Sigmoid colon (tissue), 7 donors: Measurements from ENCODE around the gene MYO5C. TPM values are rescaled to one million over a fixed set of nuclear protein-coding genes. Genes with fewer than 3 reads are reported as not detected.
A peak's percentile ranks its signal among the peaks of the same experiment; 100 is the strongest.

Experiments used
- DNase-seq: peaks from one replicate; pipeline ENCODE4 v3.0.0-alpha.2; 2019
- H3K27ac ChIP-seq, 4 donors: fragments of 200-600 bp; sonication (generic); one replicate each; pipeline ENCODE4 v1.5.1; 2016 to 2019; ENCODE audit warnings: mild to moderate bottlenecking in 1 of 4
- H3K27me3 ChIP-seq, 3 donors: fragments of 200-600 bp; sonication (generic); one replicate each; pipeline ENCODE4 v1.5.1; 2019; ENCODE audit warnings: mild to moderate bottlenecking in 1 of 3
- H3K36me3 ChIP-seq, 4 donors: fragments of 200-600 bp; sonication (generic); one replicate each; pipeline ENCODE4 v1.5.1; 2016 to 2019
- H3K4me1 ChIP-seq, 4 donors: fragments of 200-600 bp; sonication (generic); one replicate each; pipeline ENCODE4 v1.5.1; 2017 to 2019
- H3K4me3 ChIP-seq, 4 donors: fragments of 200-600 bp; sonication (generic); one replicate each; pipeline ENCODE4 v1.5.1; 2017 to 2019; ENCODE audit warnings: mild to moderate bottlenecking in 2 of 4, moderate library complexity in 1 of 4
- H3K9me3 ChIP-seq, 4 donors: fragments of 200-600 bp in 3 of 4; sonication (generic) in 3 of 4; one replicate each; pipeline versions ENCODE4 v1.5.1 to v1.6.1; 2013 to 2019
- CTCF ChIP-seq, 4 experiments: fragments of 450-650 bp in 3 of 4; fragments of 200-600 bp in 1 of 4; IDR thresholded peaks; one replicate each; pipeline ENCODE4 v1.5.1; 2016 to 2019; ENCODE audit warnings: antibody characterized with exemption in 4 of 4, mild to moderate bottlenecking in 3 of 4, moderate library complexity in 2 of 4
- EP300 ChIP-seq, 4 donors: sonication (generic); formaldehyde crosslinking; IDR thresholded peaks; one replicate each; pipeline ENCODE4 v1.6.1; 2017; ENCODE audit warnings: antibody characterized with exemption in 4 of 4
- POLR2A ChIP-seq, 2 donors: fragments of 450-650 bp; IDR thresholded peaks; one replicate each; pipeline ENCODE4 v1.6.1; 2016; ENCODE audit warnings: antibody characterized with exemption in 2 of 2, mild to moderate bottlenecking in 2 of 2, moderate library complexity in 2 of 2
- POLR2AphosphoS5 ChIP-seq, 4 donors: sonication (generic); formaldehyde crosslinking; IDR thresholded peaks; one replicate each; pipeline ENCODE4 v1.6.1; 2017; ENCODE audit warnings: antibody characterized with exemption in 4 of 4
- WGBS, 2 donors: extraction: QIAGEN DNeasy Blood & Tissue Kit; methylation state at CpG; one replicate each; pipeline ENCODE4 v1.1.7; 2013; 5-methylcytosine and 5-hydroxymethylcytosine counted together
- intact Hi-C: fragments of 100-400 bp; cut with DNase I; formaldehyde crosslinking; loops from one replicate; pipeline ENCODE4 v1.15.1; 2023
- polyA plus RNA-seq, 3 donors: library from polyadenylated mRNA; stranded (reverse); fragments of 200-250 nt; gene quantifications; one replicate each; pipeline ENCODE4 v1.2.3, GENCODE V29; 2013
- total RNA-seq, 4 donors: library from RNA; depleted of rRNA; stranded (reverse); fragments of >200 nt; gene quantifications; one replicate each; pipeline ENCODE4 v1.1.0, GENCODE V29; 2016
- donor health status: healthy with polysubstance abuse.
- donor health status: Bipolar disorder and iron deficiency.
- donor health status: healthy.

The MYO5C gene
- total and polyA plus RNA-seq, 7 donors = 3.6 to 16.5 (median 11.9) TPM

- intact Hi-C loops = no loop called here
- TF ChIP-seq POLR2AphosphoS5 (IDR thresholded peaks at IDR 0.05) (no peak), EP300 (IDR thresholded peaks at IDR 0.05) (no peak), CTCF (IDR thresholded peaks at IDR 0.05) (no peak), POLR2A (IDR thresholded peaks at IDR 0.05) (no peak)
- no peak for DNase-seq
- H3K4me1 ChIP-seq = no peaks in the 10 kb centered on the region
- no peaks in the 10 kb centered on the region for H3K36me3 ChIP-seq
- no peaks in the 10 kb centered on the region for H3K9me3 ChIP-seq
- H3K27ac ChIP-seq = no peak overlapping the region
- 79 to 87% methylated on average over 3 of the region's 3 CpGs for WGBS, 2 donors
- H3K27me3 ChIP-seq = no peaks in the 10 kb centered on the region
- no peak overlapping the region for H3K4me3 ChIP-seq
Measured at GRCh38 chr15:52303093-52303772, 7.6 kb upstream of the MYO5C start.

GRCh38 chr15:52301265-52301847 lies 5.8 kb upstream of the MYO5C start:
- intact Hi-C loops = no loop called here
- H3K27me3 ChIP-seq = peaks cover 0 to 4% (median 0%) of the 10 kb centered on the region in 3 donors
- no peak overlapping the region for H3K4me3 ChIP-seq
- TF ChIP-seq POLR2A (IDR thresholded peaks at IDR 0.05) (no peak), EP300 (IDR thresholded peaks at IDR 0.05) (no peak), CTCF (IDR thresholded peaks at IDR 0.05) (no peak), POLR2AphosphoS5 (IDR thresholded peaks at IDR 0.05) (no peak)
- DNase-seq = no peak
- H3K36me3 ChIP-seq = no peaks in the 10 kb centered on the region
- WGBS, 2 donors = 48 to 78% methylated on average over 2 of the region's 2 CpGs
- H3K9me3 ChIP-seq = no peaks in the 10 kb centered on the region
- no peak overlapping the region for H3K27ac ChIP-seq
- H3K4me1 ChIP-seq = no peaks in the 10 kb centered on the region

- Histone ChIP-seq H3K4me1 (peaks cover 0 to 13% (median 13%) of the 10 kb centered on the region in 4 donors), H3K27ac (peak overlapping the region; percentile 2 to 62 (median 36))
- WGBS, 2 donors = 2 to 5% methylated on average over 32 of the region's 32 CpGs
Measured at GRCh38 chr15:52294881-52295420, 653 bp downstream of the MYO5C start.

GRCh38 chr15:52292780-52293392 lies 2.7 kb downstream of the MYO5C start:
- Histone ChIP-seq H3K27ac (no peak overlapping the region), H3K9me3 (no peaks in the 10 kb centered on the region), H3K4me3 (no peak overlapping the region), H3K4me1 (peaks cover 0 to 13% (median 13%) of the 10 kb centered on the region in 4 donors), H3K27me3 (peaks cover 13 to 41% (median 16%) of the 10 kb centered on the region in 3 donors), H3K36me3 (no peaks in the 10 kb centered on the region)
- DNase-seq = no peak
- TF ChIP-seq EP300 (IDR thresholded peaks at IDR 0.05) (no peak), POLR2A (IDR thresholded peaks at IDR 0.05) (no peak), POLR2AphosphoS5 (IDR thresholded peaks at IDR 0.05) (no peak), CTCF (IDR thresholded peaks at IDR 0.05) (no peak)
- intact Hi-C loops = no loop called here
- 45 to 79% methylated on average over 7 of the region's 7 CpGs for WGBS, 2 donors

More at GRCh38 chr15:52294881-52295420, 653 bp downstream of the MYO5C start:
- Histone ChIP-seq H3K27me3 (peaks cover 13 to 41% (median 16%) of the 10 kb centered on the region in 3 donors), H3K4me3 (peak overlapping the region; percentile 10 to 48 (median 44)), H3K9me3 (no peaks in the 10 kb centered on the region), H3K36me3 (no peaks in the 10 kb centered on the region)
- no peak for DNase-seq
- intact Hi-C loops = no loop called here
- no peak for TF ChIP-seq POLR2AphosphoS5 (IDR thresholded peaks at IDR 0.05)
- TF ChIP-seq CTCF (IDR thresholded peaks at IDR 0.05) = no peak
- TF ChIP-seq POLR2A (IDR thresholded peaks at IDR 0.05) = no peak
- no peak for TF ChIP-seq EP300 (IDR thresholded peaks at IDR 0.05)
